ENCODE results near the gene PIEZO1.

GRCh38 chr16:88721815-88722755, 62.9 kb downstream of the PIEZO1 start:
- TF ChIP-seq CTCF (IDR thresholded peaks at IDR 0.05) (no peak), POLR2A (IDR thresholded peaks at IDR 0.05) (no peak)

All from right lobe of liver (tissue), 4 donors.